Measurements from ENCODE around the gene TMEM130. TPM values are rescaled to one million over a fixed set of nuclear protein-coding genes. Genes with fewer than 3 reads are reported as not detected.
A peak's percentile ranks its signal among the peaks of the same experiment; 100 is the strongest.

Gene TMEM130
- total RNA-seq, 1 donor from 2014 or later, result 0.29 TPM

- Mint-ChIP-seq H3K36me3 (ENCODE audit: low read depth) (no peaks in the 10 kb centered on the region), H3K9me3 (no peaks in the 10 kb centered on the region), H3K27me3 (ENCODE audit: insufficient read depth) (no peaks in the 10 kb centered on the region), H3K27ac (no peak overlapping the region), H3K4me1 (ENCODE audit: low read depth) (no peaks in the 10 kb centered on the region), H3K4me3 (no peak overlapping the region)
- intact Hi-C loops (cut with micrococcal nuclease), result loop anchor here (1.0 kb wide), 1 partner anchor 41 kb away; no protein-coding TSS in a partner anchor
- DNase-seq (ENCODE audit: low spot score), result peak; percentile 5
These were observed 38.1 kb downstream of the TMEM130 start for GRCh38 chr7:98831641-98832221.

- no peak overlapping the region for H3K4me3 Mint-ChIP-seq
- no peaks in the 10 kb centered on the region for H3K9me3 Mint-ChIP-seq
- DNase-seq (ENCODE audit: low spot score), result no peak
- intact Hi-C loops (cut with micrococcal nuclease), result loop anchor here (1.0 kb wide), 1 partner anchor 41 kb away; no protein-coding TSS in a partner anchor
- H3K4me1 Mint-ChIP-seq (ENCODE audit: low read depth), result no peaks in the 10 kb centered on the region
- H3K36me3 Mint-ChIP-seq (ENCODE audit: low read depth), result no peaks in the 10 kb centered on the region
- H3K27ac Mint-ChIP-seq, result no peak overlapping the region
- H3K27me3 Mint-ChIP-seq (ENCODE audit: insufficient read depth), result no peaks in the 10 kb centered on the region
These were observed 38.8 kb downstream of the TMEM130 start for GRCh38 chr7:98830972-98831548.

GRCh38 chr7:98828368-98828767 is 41.4 kb downstream of the TMEM130 start:
- no peaks in the 10 kb centered on the region for H3K9me3 Mint-ChIP-seq
- H3K27me3 Mint-ChIP-seq (ENCODE audit: insufficient read depth), result peaks cover 1% of the 10 kb centered on the region
- no peak for DNase-seq (ENCODE audit: low spot score)
- no peak overlapping the region for H3K4me3 Mint-ChIP-seq
- no peaks in the 10 kb centered on the region for H3K4me1 Mint-ChIP-seq (ENCODE audit: low read depth)
- H3K27ac Mint-ChIP-seq, result no peak overlapping the region
- no peaks in the 10 kb centered on the region for H3K36me3 Mint-ChIP-seq (ENCODE audit: low read depth)
- intact Hi-C loops (cut with micrococcal nuclease), result no loop called here

- Mint-ChIP-seq H3K36me3 (ENCODE audit: low read depth) (no peaks in the 10 kb centered on the region), H3K4me1 (ENCODE audit: low read depth) (no peaks in the 10 kb centered on the region), H3K27ac (no peak overlapping the region), H3K9me3 (no peaks in the 10 kb centered on the region), H3K27me3 (ENCODE audit: insufficient read depth) (peaks cover 1% of the 10 kb centered on the region), H3K4me3 (no peak overlapping the region)
- intact Hi-C loops (cut with micrococcal nuclease), result no loop called here
- no peak for DNase-seq (ENCODE audit: low spot score)
These were observed 42.6 kb downstream of the TMEM130 start for GRCh38 chr7:98827258-98827657.

GRCh38 chr7:98826811-98827231 is 43.0 kb downstream of the TMEM130 start:
- Mint-ChIP-seq H3K36me3 (ENCODE audit: low read depth) (no peaks in the 10 kb centered on the region), H3K27me3 (ENCODE audit: insufficient read depth) (peaks cover 1% of the 10 kb centered on the region), H3K9me3 (no peaks in the 10 kb centered on the region), H3K27ac (no peak overlapping the region), H3K4me3 (no peak overlapping the region), H3K4me1 (ENCODE audit: low read depth) (no peaks in the 10 kb centered on the region)
- DNase-seq (ENCODE audit: low spot score), result no peak
- intact Hi-C loops (cut with micrococcal nuclease), result no loop called here

GRCh38 chr7:98826387-98826786 is 43.4 kb downstream of the TMEM130 start:
- Mint-ChIP-seq H3K27me3 (ENCODE audit: insufficient read depth) (peaks cover 1% of the 10 kb centered on the region), H3K4me1 (ENCODE audit: low read depth) (no peaks in the 10 kb centered on the region), H3K36me3 (ENCODE audit: low read depth) (no peaks in the 10 kb centered on the region), H3K9me3 (no peaks in the 10 kb centered on the region), H3K27ac (no peak overlapping the region), H3K4me3 (no peak overlapping the region)
- intact Hi-C loops (cut with micrococcal nuclease), result no loop called here
- DNase-seq (ENCODE audit: low spot score), result no peak

GRCh38 chr7:98823226-98823625 is 46.6 kb downstream of the TMEM130 start:
- no peak for DNase-seq (ENCODE audit: low spot score)
- Mint-ChIP-seq H3K27me3 (ENCODE audit: insufficient read depth) (peaks cover 1% of the 10 kb centered on the region), H3K27ac (no peak overlapping the region), H3K9me3 (no peaks in the 10 kb centered on the region), H3K36me3 (ENCODE audit: low read depth) (no peaks in the 10 kb centered on the region), H3K4me3 (no peak overlapping the region), H3K4me1 (ENCODE audit: low read depth) (no peaks in the 10 kb centered on the region)
- intact Hi-C loops (cut with micrococcal nuclease), result no loop called here

GRCh38 chr7:98821348-98821747 is 48.5 kb downstream of the TMEM130 start:
- intact Hi-C loops (cut with micrococcal nuclease), result no loop called here
- Mint-ChIP-seq H3K27me3 (ENCODE audit: insufficient read depth) (peaks cover 3% of the 10 kb centered on the region), H3K4me1 (ENCODE audit: low read depth) (no peaks in the 10 kb centered on the region), H3K27ac (no peak overlapping the region), H3K36me3 (ENCODE audit: low read depth) (no peaks in the 10 kb centered on the region), H3K9me3 (no peaks in the 10 kb centered on the region), H3K4me3 (no peak overlapping the region)
- no peak for DNase-seq (ENCODE audit: low spot score)

GRCh38 chr7:98816967-98817710 is 52.7 kb downstream of the TMEM130 start:
- Mint-ChIP-seq H3K27ac (no peak overlapping the region), H3K4me3 (no peak overlapping the region), H3K4me1 (ENCODE audit: low read depth) (no peaks in the 10 kb centered on the region), H3K36me3 (ENCODE audit: low read depth) (no peaks in the 10 kb centered on the region), H3K9me3 (no peaks in the 10 kb centered on the region), H3K27me3 (ENCODE audit: insufficient read depth) (peaks cover 2% of the 10 kb centered on the region)
- DNase-seq (ENCODE audit: low spot score), result no peak
- intact Hi-C loops (cut with micrococcal nuclease), result no loop called here

GRCh38 chr7:98816241-98816640 is 53.6 kb downstream of the TMEM130 start:
- Mint-ChIP-seq H3K4me1 (ENCODE audit: low read depth) (no peaks in the 10 kb centered on the region), H3K27me3 (ENCODE audit: insufficient read depth) (peaks cover 2% of the 10 kb centered on the region), H3K36me3 (ENCODE audit: low read depth) (no peaks in the 10 kb centered on the region), H3K4me3 (no peak overlapping the region), H3K9me3 (no peaks in the 10 kb centered on the region), H3K27ac (no peak overlapping the region)
- intact Hi-C loops (cut with micrococcal nuclease), result no loop called here
- DNase-seq (ENCODE audit: low spot score), result no peak

- no peak overlapping the region for H3K27ac Mint-ChIP-seq
- peaks cover 2% of the 10 kb centered on the region for H3K27me3 Mint-ChIP-seq (ENCODE audit: insufficient read depth)
- H3K4me1 Mint-ChIP-seq (ENCODE audit: low read depth), result no peaks in the 10 kb centered on the region
- DNase-seq (ENCODE audit: low spot score), result no peak
- no peak overlapping the region for H3K4me3 Mint-ChIP-seq
- intact Hi-C loops (cut with micrococcal nuclease), result no loop called here
- peaks cover 3% of the 10 kb centered on the region for H3K9me3 Mint-ChIP-seq
- H3K36me3 Mint-ChIP-seq (ENCODE audit: low read depth), result no peaks in the 10 kb centered on the region
These were observed 54.5 kb downstream of the TMEM130 start for GRCh38 chr7:98815313-98815712.

GRCh38 chr7:98811299-98811698 is 58.5 kb downstream of the TMEM130 start:
- no peaks in the 10 kb centered on the region for H3K27me3 Mint-ChIP-seq (ENCODE audit: insufficient read depth)
- H3K27ac Mint-ChIP-seq, result no peak overlapping the region
- intact Hi-C loops (cut with micrococcal nuclease), result no loop called here
- H3K4me1 Mint-ChIP-seq (ENCODE audit: low read depth), result no peaks in the 10 kb centered on the region
- no peak overlapping the region for H3K4me3 Mint-ChIP-seq
- peaks cover 3% of the 10 kb centered on the region for H3K9me3 Mint-ChIP-seq
- no peaks in the 10 kb centered on the region for H3K36me3 Mint-ChIP-seq (ENCODE audit: low read depth)
- no peak for DNase-seq (ENCODE audit: low spot score)

GRCh38 chr7:98810153-98810802 is 59.5 kb downstream of the TMEM130 start:
- no peak overlapping the region for H3K4me3 Mint-ChIP-seq
- intact Hi-C loops (cut with micrococcal nuclease), result no loop called here
- no peaks in the 10 kb centered on the region for H3K4me1 Mint-ChIP-seq (ENCODE audit: low read depth)
- H3K36me3 Mint-ChIP-seq (ENCODE audit: low read depth), result no peaks in the 10 kb centered on the region
- no peak overlapping the region for H3K27ac Mint-ChIP-seq
- H3K9me3 Mint-ChIP-seq, result peaks cover 3% of the 10 kb centered on the region
- no peak for DNase-seq (ENCODE audit: low spot score)
- H3K27me3 Mint-ChIP-seq (ENCODE audit: insufficient read depth), result no peaks in the 10 kb centered on the region

All from activated T-helper 1 cell treated with anti-CD3 and anti-CD28 coated beads, Interleukin-12 subunit alpha, Interleukin-12 subunit beta, Interleukin-2, Interleukin-4 antibody, amounts not matched to agents 30 ng/mL and 10 ng/mL and 1 ng/mL, durations not matched to agents 14 hours and 24 hours and 36 hours (primary cell).